KMS-11 (cell line): Measurements from ENCODE around the gene PLIN4.
"Not testable (repeated sequence)": the region's sequence is repeated elsewhere in the genome, so short reads cannot be mapped to it uniquely, and the experiment has no call there.

ENCODE experiments used
- H2AFZ ChIP-seq: fragments of 200-600 bp; sonication (generic); 2 replicates; pipeline ENCODE4 v1.6.1; 2016; ENCODE audit warnings: antibody characterized with exemption, mixed run types, low read depth
- H3K27ac ChIP-seq: fragments of 200-600 bp; sonication (generic); 2 replicates; pipeline ENCODE4 v1.6.1; 2016; ENCODE audit warnings: mild to moderate bottlenecking, mixed run types
- H3K27me3 ChIP-seq: fragments of 200-600 bp; sonication (generic); 2 replicates; pipeline ENCODE4 v1.6.1; 2017; ENCODE audit warnings: mild to moderate bottlenecking, low read depth, mixed run types, moderate library complexity; ENCODE audit not compliant: insufficient read depth
- H3K36me3 ChIP-seq: fragments of 200-600 bp; sonication (generic); 2 replicates; pipeline ENCODE4 v1.6.1; 2017; ENCODE audit warnings: mild to moderate bottlenecking, mixed run types; ENCODE audit not compliant: insufficient read depth
- H3K4me1 ChIP-seq: fragments of 200-600 bp; sonication (generic); 2 replicates; pipeline ENCODE4 v1.6.1; 2016; ENCODE audit warnings: mild to moderate bottlenecking, low read depth, mixed run types; ENCODE audit not compliant: poor library complexity, severe bottlenecking
- H3K4me2 ChIP-seq: fragments of 200-600 bp; sonication (generic); 2 replicates; pipeline ENCODE4 v1.7.0; 2016; ENCODE audit warnings: mild to moderate bottlenecking, mixed run types
- H3K4me3 ChIP-seq: fragments of 200-600 bp; sonication (generic); IDR thresholded peaks from 2 replicates; pipeline ENCODE4 v1.6.1; 2017; ENCODE audit warnings: low read depth, low read length, mixed read lengths; ENCODE audit not compliant: insufficient read depth
- H3K79me2 ChIP-seq: fragments of 200-600 bp; sonication (generic); 2 replicates; pipeline ENCODE4 v1.6.1; 2016; ENCODE audit warnings: low read depth, mixed run types; ENCODE audit not compliant: insufficient read depth
- H3K9ac ChIP-seq: fragments of 200-600 bp; sonication (generic); 2 replicates; pipeline ENCODE4 v1.6.1; 2016; ENCODE audit warnings: mild to moderate bottlenecking, mixed run types
- H4K20me1 ChIP-seq: fragments of 200-600 bp; sonication (generic); 2 replicates; pipeline ENCODE4 v1.6.1; 2016; ENCODE audit warnings: mild to moderate bottlenecking, mixed run types; ENCODE audit not compliant: insufficient read depth
- CTCF ChIP-seq: fragments of 200-600 bp; sonication (generic); conservative IDR thresholded peaks from 2 replicates; pipeline ENCODE4 v1.6.1; 2017; ENCODE audit warnings: low read depth, mild to moderate bottlenecking, antibody characterized with exemption, low read length, moderate library complexity, mixed read lengths

The PLIN4 gene

GRCh38 chr19:4533334-4533733 is 15.0 kb upstream of the PLIN4 start:
- no peaks in the 10 kb centered on the region for H4K20me1 ChIP-seq
- H3K9ac ChIP-seq = no peak overlapping the region
- no peak overlapping the region for H3K4me2 ChIP-seq
- H2AFZ ChIP-seq = no peak overlapping the region
- no peaks in the 10 kb centered on the region for H3K79me2 ChIP-seq
- TF ChIP-seq CTCF = no peak
- H3K4me3 ChIP-seq = no peak overlapping the region
- no peak overlapping the region for H3K27ac ChIP-seq
- peaks cover 88% of the 10 kb centered on the region for H3K27me3 ChIP-seq
- no peaks in the 10 kb centered on the region for H3K36me3 ChIP-seq
- H3K4me1 ChIP-seq = no peaks in the 10 kb centered on the region

- H3K4me2 ChIP-seq = no peak overlapping the region
- H2AFZ ChIP-seq = no peak overlapping the region
- peaks cover 82% of the 10 kb centered on the region for H3K27me3 ChIP-seq
- TF ChIP-seq CTCF = no peak
- H4K20me1 ChIP-seq = no peaks in the 10 kb centered on the region
- no peak overlapping the region for H3K9ac ChIP-seq
- no peaks in the 10 kb centered on the region for H3K4me1 ChIP-seq
- H3K4me3 ChIP-seq = no peak overlapping the region
- no peak overlapping the region for H3K27ac ChIP-seq
- H3K36me3 ChIP-seq = no peaks in the 10 kb centered on the region
- H3K79me2 ChIP-seq = no peaks in the 10 kb centered on the region
Observed at GRCh38 chr19:4531562-4532165, 13.4 kb upstream of the PLIN4 start.

GRCh38 chr19:4529924-4530522 is 11.7 kb upstream of the PLIN4 start:
- Histone ChIP-seq H3K4me3 (no peak overlapping the region), H2AFZ (no peak overlapping the region), H4K20me1 (no peaks in the 10 kb centered on the region), H3K79me2 (no peaks in the 10 kb centered on the region), H3K4me1 (no peaks in the 10 kb centered on the region), H3K4me2 (no peak overlapping the region), H3K27ac (no peak overlapping the region), H3K27me3 (peaks cover 79% of the 10 kb centered on the region), H3K9ac (no peak overlapping the region), H3K36me3 (no peaks in the 10 kb centered on the region)
- no peak for TF ChIP-seq CTCF

- Histone ChIP-seq H3K4me1 (no peaks in the 10 kb centered on the region), H3K36me3 (no peaks in the 10 kb centered on the region), H3K4me2 (no peak overlapping the region), H3K4me3 (no peak overlapping the region), H3K27me3 (peaks cover 67% of the 10 kb centered on the region), H3K27ac (no peak overlapping the region), H3K79me2 (no peaks in the 10 kb centered on the region), H4K20me1 (no peaks in the 10 kb centered on the region), H3K9ac (no peak overlapping the region), H2AFZ (no peak overlapping the region)
- TF ChIP-seq CTCF = no peak
Observed at GRCh38 chr19:4528843-4529242, 10.6 kb upstream of the PLIN4 start.

- H3K4me1 ChIP-seq, H3K27ac ChIP-seq, H3K4me2 ChIP-seq, H3K4me3 ChIP-seq, H4K20me1 ChIP-seq, H3K9ac ChIP-seq, H2AFZ ChIP-seq, H3K79me2 ChIP-seq, H3K36me3 ChIP-seq: not testable (repeated sequence)
- peaks cover 59% of the 10 kb centered on the region; the same call in 1 of the 2 replicates for H3K27me3 ChIP-seq
Observed at GRCh38 chr19:4527377-4527776, 9.1 kb upstream of the PLIN4 start.
